Left ventricle myocardium inferior (tissue), 1 donor: ENCODE measurements around the gene UBE3B. TPM values are rescaled to one million over a fixed set of nuclear protein-coding genes. Genes with fewer than 3 reads are reported as not detected.

Experiments used
- DNase-seq: peaks from one replicate; pipeline ENCODE4 v3.0.0-alpha.2; 2020
- H3K27ac ChIP-seq: fragments of 200-600 bp; replicated peaks from 2 replicates; pipeline ENCODE4 v1.8.0; 2021
- H3K27me3 ChIP-seq: fragments of 200-600 bp; 2 replicates; pipeline ENCODE4 v1.8.0; 2021; ENCODE audit warnings: low read depth
- H3K36me3 ChIP-seq: fragments of 200-600 bp; 2 replicates; pipeline ENCODE4 v1.8.0; 2021
- H3K4me1 ChIP-seq: fragments of 200-600 bp; 2 replicates; pipeline ENCODE4 v1.8.0; 2021
- H3K4me3 ChIP-seq: fragments of 200-600 bp; 2 replicates; pipeline ENCODE4 v1.8.0; 2021; ENCODE audit warnings: mild to moderate bottlenecking, moderate library complexity
- H3K9me3 ChIP-seq: fragments of 200-600 bp; replicated peaks from 2 replicates; pipeline ENCODE4 v1.8.0; 2021
- CTCF ChIP-seq: fragments of 200-600 bp; IDR thresholded peaks from 2 replicates; pipeline ENCODE4 v1.8.0; 2021; ENCODE audit warnings: antibody characterized with exemption, mild to moderate bottlenecking, borderline replicate concordance
- intact Hi-C: fragments of 100-400 bp; cut with micrococcal nuclease; formaldehyde crosslinking; loops from one replicate; pipeline ENCODE4 v1.11.0; 2022
- total RNA-seq: library from RNA; stranded (reverse); fragmentation: NEBNext Ultra II Directional; extraction: Animal tissue kit (Norgen Biotek cat#: 25700); gene quantifications from one replicate; pipeline ENCODE4 v1.2.1, GENCODE V29; 2021
- donor health status: DM: no; HTN: yes; CAD: no; lungs with severe emphysema.

Gene UBE3B
- total RNA-seq, 1 donor from 2014 or later: 56.0 TPM

- Histone ChIP-seq H3K9me3 (no peaks in the 10 kb centered on the region), H3K27me3 (no peaks in the 10 kb centered on the region), H3K27ac (peak overlapping the region; percentile 99), H3K36me3 (peaks cover 9% of the 10 kb centered on the region), H3K4me3 (peak overlapping the region; percentile 92), H3K4me1 (peaks cover 84% of the 10 kb centered on the region)
- DNase-seq: no peak
- no peak for TF ChIP-seq CTCF
- intact Hi-C loops: loop anchor here (5.0 kb wide), 1 partner anchor 49 kb away; no protein-coding TSS in a partner anchor
Observed at GRCh38 chr12:109475993-109476806, 1.2 kb upstream of the UBE3B start.

GRCh38 chr12:109476807-109477184 lies 638 bp upstream of the UBE3B start:
- Histone ChIP-seq H3K27ac (peak overlapping the region; percentile 99), H3K27me3 (no peaks in the 10 kb centered on the region), H3K4me1 (peaks cover 78% of the 10 kb centered on the region), H3K4me3 (peak overlapping the region; percentile 92), H3K36me3 (peaks cover 9% of the 10 kb centered on the region), H3K9me3 (no peaks in the 10 kb centered on the region)
- TF ChIP-seq CTCF: no peak
- no peak for DNase-seq
- intact Hi-C loops: loop anchor here (5.0 kb wide), 1 partner anchor 49 kb away; no protein-coding TSS in a partner anchor

- Histone ChIP-seq H3K36me3 (peaks cover 10% of the 10 kb centered on the region), H3K27ac (peak overlapping the region; percentile 99), H3K27me3 (no peaks in the 10 kb centered on the region), H3K4me3 (peak overlapping the region; percentile 92), H3K9me3 (no peaks in the 10 kb centered on the region), H3K4me1 (peaks cover 67% of the 10 kb centered on the region)
- no peak for TF ChIP-seq CTCF
- intact Hi-C loops: loop anchor here (5.0 kb wide), 1 partner anchor 51 kb away; no protein-coding TSS in a partner anchor
- DNase-seq: no peak
Observed at GRCh38 chr12:109477963-109478315, 505 bp downstream of the UBE3B start.

GRCh38 chr12:109479761-109480160 lies 2.3 kb downstream of the UBE3B start:
- Histone ChIP-seq H3K27me3 (no peaks in the 10 kb centered on the region), H3K9me3 (no peaks in the 10 kb centered on the region), H3K36me3 (peaks cover 20% of the 10 kb centered on the region), H3K4me1 (peaks cover 49% of the 10 kb centered on the region), H3K4me3 (no peak overlapping the region), H3K27ac (no peak overlapping the region)
- TF ChIP-seq CTCF: no peak
- intact Hi-C loops: loop anchor here (5.0 kb wide), 1 partner anchor 52 kb away; no protein-coding TSS in a partner anchor
- DNase-seq: no peak

GRCh38 chr12:109480356-109480755 lies 2.9 kb downstream of the UBE3B start:
- intact Hi-C loops: no loop called here
- Histone ChIP-seq H3K4me1 (peaks cover 43% of the 10 kb centered on the region), H3K27me3 (no peaks in the 10 kb centered on the region), H3K36me3 (peaks cover 25% of the 10 kb centered on the region), H3K4me3 (no peak overlapping the region), H3K9me3 (no peaks in the 10 kb centered on the region), H3K27ac (no peak overlapping the region)
- DNase-seq: no peak
- TF ChIP-seq CTCF: no peak
